Mucosa of rectum (tissue), 2 donors: ENCODE results near the gene UNC13A.

Experiments
- H3K27ac ChIP-seq, 2 donors: one replicate each; pipeline ENCODE4 v1.7.0; 2013; ENCODE audit warnings: inconsistent platforms in 2 of 2, low read depth in 2 of 2, low read length in 2 of 2
- H3K27me3 ChIP-seq, 2 donors: one replicate each; pipeline ENCODE4 v1.7.0; 2013; ENCODE audit warnings: low read length in 2 of 2; ENCODE audit not compliant: control insufficient read depth in 2 of 2, insufficient read depth in 2 of 2
- H3K36me3 ChIP-seq, 2 donors: one replicate each; pipeline ENCODE4 v1.7.0; 2013; ENCODE audit warnings: low read length in 2 of 2; ENCODE audit not compliant: control insufficient read depth in 2 of 2, insufficient read depth in 2 of 2
- H3K4me1 ChIP-seq, 2 donors: one replicate each; pipeline ENCODE4 v1.7.0; 2013; ENCODE audit warnings: low read length in 2 of 2, mild to moderate bottlenecking in 1 of 2; ENCODE audit not compliant: control insufficient read depth in 2 of 2, insufficient read depth in 2 of 2
- H3K4me3 ChIP-seq, 2 donors: one replicate each; pipeline ENCODE4 v1.7.0; 2013; ENCODE audit warnings: low read length in 2 of 2
- H3K9ac ChIP-seq, 2 donors: one replicate each; pipeline ENCODE4 v1.7.0; 2013; ENCODE audit warnings: low read length in 2 of 2, low read depth in 1 of 2, mild to moderate bottlenecking in 1 of 2
- H3K9me3 ChIP-seq, 2 donors: one replicate each; pipeline ENCODE4 v1.7.0; 2013; ENCODE audit warnings: low read length in 2 of 2; ENCODE audit not compliant: control insufficient read depth in 2 of 2
- donor health status: healthy.
- donor health status: Normal muscosa, but diverticular disease.

Gene UNC13A

GRCh38 chr19:17687857-17688784 is at the start of gene UNC13A:
Gene UNC13A, minus strand, starts transcription at chr19:17688354. Its CDS starts 155 bp downstream, at chr19:17688199.
- no peak within 1 kb of the TSS for H3K27ac ChIP-seq
- H3K9me3 ChIP-seq: no peaks in the 10 kb centered on the region
- H3K4me3 ChIP-seq: no peak within 1 kb of the TSS
- H3K27me3 ChIP-seq: peaks cover 26 to 34% of the 10 kb centered on the region in 2 donors
- no peak within 1 kb of the TSS for H3K9ac ChIP-seq
- H3K36me3 ChIP-seq: no peaks in the 10 kb centered on the region
- H3K4me1 ChIP-seq: peaks cover 0 to 2% of the 10 kb centered on the region in 2 donors

GRCh38 chr19:17737690-17738153 is 49.6 kb upstream of the UNC13A start:
- H3K27ac ChIP-seq: no peak overlapping the region
- peaks cover 21 to 25% of the 10 kb centered on the region in 2 donors for H3K36me3 ChIP-seq
- H3K4me1 ChIP-seq: no peaks in the 10 kb centered on the region
- no peak overlapping the region for H3K9ac ChIP-seq
- no peaks in the 10 kb centered on the region for H3K27me3 ChIP-seq
- no peaks in the 10 kb centered on the region for H3K9me3 ChIP-seq
- no peak overlapping the region for H3K4me3 ChIP-seq

- no peaks in the 10 kb centered on the region for H3K9me3 ChIP-seq
- H3K27me3 ChIP-seq: no peaks in the 10 kb centered on the region
- peaks cover 28% of the 10 kb centered on the region in 2 donors for H3K36me3 ChIP-seq
- no peak overlapping the region for H3K27ac ChIP-seq
- no peaks in the 10 kb centered on the region for H3K4me1 ChIP-seq
- H3K9ac ChIP-seq: no peak overlapping the region
- no peak overlapping the region for H3K4me3 ChIP-seq
Measured at GRCh38 chr19:17735410-17735809, 47.3 kb upstream of the UNC13A start.

GRCh38 chr19:17734146-17734545 is 46.0 kb upstream of the UNC13A start:
- Histone ChIP-seq H3K9ac (no peak overlapping the region), H3K36me3 (peaks cover 28 to 30% of the 10 kb centered on the region in 2 donors), H3K27ac (no peak overlapping the region), H3K9me3 (no peaks in the 10 kb centered on the region), H3K27me3 (no peaks in the 10 kb centered on the region), H3K4me3 (no peak overlapping the region), H3K4me1 (no peaks in the 10 kb centered on the region)

GRCh38 chr19:17733127-17733526 is 45.0 kb upstream of the UNC13A start:
- H3K27ac ChIP-seq: no peak overlapping the region
- no peaks in the 10 kb centered on the region for H3K4me1 ChIP-seq
- H3K36me3 ChIP-seq: peaks cover 28 to 34% of the 10 kb centered on the region in 2 donors
- H3K27me3 ChIP-seq: no peaks in the 10 kb centered on the region
- H3K4me3 ChIP-seq: no peak overlapping the region
- H3K9me3 ChIP-seq: no peaks in the 10 kb centered on the region
- no peak overlapping the region for H3K9ac ChIP-seq

GRCh38 chr19:17727843-17728242 is 39.7 kb upstream of the UNC13A start:
- H3K9ac ChIP-seq: no peak overlapping the region
- H3K4me1 ChIP-seq: no peaks in the 10 kb centered on the region
- H3K27ac ChIP-seq: no peak overlapping the region
- H3K27me3 ChIP-seq: no peaks in the 10 kb centered on the region
- no peaks in the 10 kb centered on the region for H3K9me3 ChIP-seq
- no peak overlapping the region for H3K4me3 ChIP-seq
- H3K36me3 ChIP-seq: peaks cover 41 to 43% of the 10 kb centered on the region in 2 donors

- peaks cover 0 to under 1% of the 10 kb centered on the region in 2 donors for H3K4me1 ChIP-seq
- H3K4me3 ChIP-seq: no peak overlapping the region
- no peaks in the 10 kb centered on the region for H3K27me3 ChIP-seq
- no peak overlapping the region for H3K9ac ChIP-seq
- H3K36me3 ChIP-seq: peaks cover 39 to 43% of the 10 kb centered on the region in 2 donors
- H3K9me3 ChIP-seq: no peaks in the 10 kb centered on the region
- H3K27ac ChIP-seq: no peak overlapping the region
Measured at GRCh38 chr19:17726964-17727773, 39.0 kb upstream of the UNC13A start.

GRCh38 chr19:17726136-17726741 is 38.1 kb upstream of the UNC13A start:
- Histone ChIP-seq H3K9ac (no peak overlapping the region), H3K27ac (no peak overlapping the region), H3K4me1 (peaks cover 0 to 8% of the 10 kb centered on the region in 2 donors), H3K27me3 (no peaks in the 10 kb centered on the region), H3K36me3 (peaks cover 36 to 41% of the 10 kb centered on the region in 2 donors), H3K9me3 (no peaks in the 10 kb centered on the region), H3K4me3 (no peak overlapping the region)

- Histone ChIP-seq H3K4me3 (no peak overlapping the region), H3K4me1 (peaks cover 5 to 14% of the 10 kb centered on the region in 2 donors), H3K36me3 (peaks cover 36 to 37% of the 10 kb centered on the region in 2 donors), H3K27ac (no peak overlapping the region), H3K9me3 (no peaks in the 10 kb centered on the region), H3K27me3 (no peaks in the 10 kb centered on the region), H3K9ac (no peak overlapping the region)
Measured at GRCh38 chr19:17725422-17726078, 37.4 kb upstream of the UNC13A start.
